ENCODE results near the gene TMEM59L.

TMEM59L gene

DNA sequence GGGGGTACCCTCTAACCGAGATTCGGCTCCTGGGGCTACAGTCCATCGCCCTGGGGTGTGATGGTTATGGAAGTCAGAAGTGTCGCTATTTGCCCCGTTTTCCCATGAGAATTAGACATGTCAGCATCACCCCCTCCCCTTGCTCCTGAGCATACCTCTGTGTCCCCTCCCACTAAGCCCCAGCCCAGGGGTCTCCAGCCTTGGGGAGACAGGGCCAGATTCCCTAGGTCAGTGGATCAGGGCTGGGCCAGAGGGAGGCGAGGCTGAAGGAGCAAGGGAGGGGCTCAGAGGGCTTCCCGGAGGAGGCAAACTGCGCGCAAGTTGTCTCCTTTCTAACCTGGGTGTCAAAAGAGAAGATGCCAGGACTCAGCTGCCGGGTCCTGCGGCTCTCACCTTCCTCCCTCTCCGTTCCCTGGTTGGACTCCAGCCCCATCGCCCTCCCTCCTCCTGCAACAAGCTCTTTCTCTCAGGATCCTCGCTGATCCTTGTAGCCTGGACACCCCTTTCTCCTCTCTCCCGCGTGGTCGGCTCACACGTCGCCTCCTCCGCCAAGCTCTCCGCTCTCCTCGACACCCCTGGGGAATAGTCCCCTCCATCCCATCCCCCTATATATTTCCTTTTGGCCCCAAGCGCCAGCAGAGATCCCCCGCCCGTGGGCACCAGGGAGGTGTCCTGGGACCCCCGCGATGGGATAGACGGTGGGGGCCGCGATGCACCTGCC, 459 bp upstream of the TMEM59L start (continued):
- TF ChIP-seq ZNF221 (tag by site-specific recombination; IDR thresholded peaks at IDR 0.05; ENCODE audit: borderline replicate concordance) = no peak
- peak; percentile 72 for TF ChIP-seq KLF8 (tag by site-specific recombination; IDR thresholded peaks at IDR 0.05)
- peak; percentile 81 for TF ChIP-seq PRDM10 (tag by site-specific recombination; IDR thresholded peaks at IDR 0.05)
- peak; percentile 85 for TF ChIP-seq ZNF394 (tag by site-specific recombination; IDR thresholded peaks at IDR 0.05; ENCODE audit: borderline replicate concordance)
- no peak for TF ChIP-seq ZNF175 (tag by site-specific recombination; IDR thresholded peaks at IDR 0.05)
- TF ChIP-seq ZNF530 (tag by site-specific recombination; IDR thresholded peaks at IDR 0.05; ENCODE audit: low read depth) = no peak
- peak; percentile 49 for TF ChIP-seq ZNF341 (tag by site-specific recombination; IDR thresholded peaks at IDR 0.05; ENCODE audit: low read depth)
- TF ChIP-seq ZNF146 (tag by site-specific recombination; IDR thresholded peaks at IDR 0.05) = no peak; the same call in 1 of the 2 replicates
- no peak for TF ChIP-seq ZNF140 (tag by site-specific recombination; IDR thresholded peaks at IDR 0.05)
- no peak for TF ChIP-seq ZNF157 (tag by site-specific recombination; IDR thresholded peaks at IDR 0.05)
- TF ChIP-seq ZNF747 (tag by site-specific recombination; IDR thresholded peaks at IDR 0.05) = no peak
- no peak for TF ChIP-seq ZNF677 (tag by site-specific recombination; IDR thresholded peaks at IDR 0.05)
- TF ChIP-seq ZNF449 (tag by site-specific recombination; IDR thresholded peaks at IDR 0.05) = no peak
- TF ChIP-seq ZFP69B (tag by site-specific recombination; IDR thresholded peaks at IDR 0.05) = peak; percentile 54; the same call in 1 of the 2 replicates
- TF ChIP-seq ZNF624 (tag by site-specific recombination; IDR thresholded peaks at IDR 0.05) = no peak
- TF ChIP-seq ZNF621 (tag by site-specific recombination; IDR thresholded peaks at IDR 0.05) = no peak
- no peak for TF ChIP-seq ZNF121 (tag by site-specific recombination; IDR thresholded peaks at IDR 0.05)
- no peak for TF ChIP-seq ZNF214 (tag by site-specific recombination; IDR thresholded peaks at IDR 0.05; ENCODE audit: borderline replicate concordance)
- no peak for TF ChIP-seq ZBTB11 (tag by site-specific recombination; conservative IDR thresholded peaks at IDR 0.05; ENCODE audit: low read depth)
- TF ChIP-seq ZNF239 (tag by site-specific recombination; IDR thresholded peaks at IDR 0.05) = no peak
- TF ChIP-seq ZNF155 (tag by site-specific recombination; IDR thresholded peaks at IDR 0.05) = no peak
- peak; percentile 29; the same call in 1 of the 2 replicates for TF ChIP-seq ZNF398 (tag by site-specific recombination; IDR thresholded peaks at IDR 0.05)
- TF ChIP-seq ZNF623 (tag by site-specific recombination; IDR thresholded peaks at IDR 0.05) = no peak
- no peak for TF ChIP-seq HOXC10 (CRISPR knock-in tag; IDR thresholded peaks at IDR 0.05)
- TF ChIP-seq MEIS1 (CRISPR knock-in tag; IDR thresholded peaks at IDR 0.05; ENCODE audit: borderline replicate concordance) = no peak
- TF ChIP-seq ZNF202 (tag by site-specific recombination; IDR thresholded peaks at IDR 0.05; ENCODE audit: borderline replicate concordance) = no peak
- no peak for TF ChIP-seq ZNF561 (tag by site-specific recombination; IDR thresholded peaks at IDR 0.05; ENCODE audit: borderline replicate concordance)
- no peak for TF ChIP-seq ZNF76 (tag by site-specific recombination; IDR thresholded peaks at IDR 0.05; ENCODE audit: borderline replicate concordance, low read depth)
- TF ChIP-seq ZNF324 (tag by site-specific recombination; IDR thresholded peaks at IDR 0.05) = no peak
- TF ChIP-seq ZNF274 (IDR thresholded peaks at IDR 0.05; ENCODE audit: low read length) = no peak
- TF ChIP-seq ZNF274 (tag by site-specific recombination; IDR thresholded peaks at IDR 0.05; ENCODE audit: borderline replicate concordance) = no peak
